CD4-positive, CD25-positive, alpha-beta regulatory T cell (primary cell): ENCODE results near the gene MAST4. TPM values are rescaled to one million over a fixed set of nuclear protein-coding genes. Genes with fewer than 3 reads are reported as not detected.
A peak's percentile ranks its signal among the peaks of the same experiment; 100 is the strongest.
"Not testable (repeated sequence)": the region's sequence is repeated elsewhere in the genome, so short reads cannot be mapped to it uniquely, and the experiment has no call there.

ENCODE experiments used
- ATAC-seq, 2 donors: fragments of 150-1000 bp; cut with Tn5 transposase; one replicate each; pipeline ENCODE4 v1.10.0; 2021; ENCODE audit warnings: low read depth in 2 of 2, moderate number of reproducible peaks in 2 of 2, moderate library complexity in 1 of 2
- DNase-seq, 3 donors: peaks; one replicate each; pipeline versions ENCODE4 v3.0.0 to v3.0.0-alpha.2; 2012 to 2022; ENCODE audit warnings: mixed read lengths in 1 of 3
- H3K27ac ChIP-seq: one replicate; pipeline ENCODE4 v1.7.0; 2013; ENCODE audit warnings: mild to moderate bottlenecking, low read length; ENCODE audit not compliant: insufficient read depth, poor library complexity, severe bottlenecking
- H3K27me3 ChIP-seq: one replicate; pipeline ENCODE4 v1.7.0; 2013; ENCODE audit warnings: low read length; ENCODE audit not compliant: control insufficient read depth, insufficient read depth
- H3K36me3 ChIP-seq: one replicate; pipeline ENCODE4 v1.7.0; 2013; ENCODE audit warnings: mild to moderate bottlenecking, low read length, moderate library complexity; ENCODE audit not compliant: control insufficient read depth, insufficient read depth
- H3K4me1 ChIP-seq: 2 replicates; pipeline ENCODE4 v1.7.0; 2013; ENCODE audit warnings: mild to moderate bottlenecking, low read length; ENCODE audit not compliant: insufficient read depth, control insufficient read depth, poor library complexity, severe bottlenecking
- H3K4me3 ChIP-seq: one replicate; pipeline ENCODE4 v1.7.0; 2013; ENCODE audit warnings: low read depth, mild to moderate bottlenecking, low read length, moderate library complexity
- H3K9me3 ChIP-seq, 2 experiments: 1 replicate in 1 of 2; 2 replicates in 1 of 2; pipeline ENCODE4 v1.7.0; 2013; ENCODE audit warnings: low read length in 2 of 2, mild to moderate bottlenecking in 1 of 2, moderate library complexity in 1 of 2; ENCODE audit not compliant: control insufficient read depth in 2 of 2
- H3K27ac Mint-ChIP-seq, 3 donors: one replicate each; pipeline ENCODE4 v1.8.0; 2020 to 2022; ENCODE audit warnings: mild to moderate bottlenecking in 3 of 3, mixed read lengths in 3 of 3, moderate library complexity in 2 of 3
- H3K27me3 Mint-ChIP-seq: one replicate; pipeline ENCODE4 v1.8.0; 2022; ENCODE audit warnings: mild to moderate bottlenecking, mixed read lengths
- H3K36me3 Mint-ChIP-seq: one replicate; pipeline ENCODE4 v1.8.0; 2020; ENCODE audit warnings: mixed read lengths
- H3K4me1 Mint-ChIP-seq, 4 donors: one replicate each; pipeline ENCODE4 v1.8.0; 2020 to 2022; ENCODE audit warnings: mixed read lengths in 4 of 4, mild to moderate bottlenecking in 1 of 4
- H3K4me3 Mint-ChIP-seq, 4 donors: one replicate each; pipeline ENCODE4 v1.8.0; 2020 to 2022; ENCODE audit warnings: mild to moderate bottlenecking in 4 of 4, mixed read lengths in 4 of 4, moderate library complexity in 3 of 4
- H3K9me3 Mint-ChIP-seq, 7 donors: one replicate each; pipeline ENCODE4 v1.8.0; 2020 to 2022; ENCODE audit warnings: mixed read lengths in 7 of 7, mild to moderate bottlenecking in 3 of 7, moderate library complexity in 2 of 7
- polyA plus RNA-seq, 4 donors: library from polyadenylated mRNA; unstranded; fragments of 300-500 nt; fragmentation: Illumina TruSeq; gene quantifications; one replicate each; pipeline ENCODE4 v1.2.3, GENCODE V29; 2021
- total RNA-seq: library from RNA; stranded (reverse); gene quantifications from one replicate; pipeline ENCODE4 v1.2.3, GENCODE V29; 2022

The MAST4 gene
- total and polyA plus RNA-seq, 5 donors from 2014 or later, result 11.7 to 54.1 (median 12.7) TPM

- H3K27me3 Mint-ChIP-seq, result peaks cover 28% of the 10 kb centered on the region
- H3K4me3 ChIP-seq, ATAC-seq, H3K36me3 ChIP-seq, H3K27ac ChIP-seq, H3K9me3 ChIP-seq, DNase-seq, H3K4me1 Mint-ChIP-seq, H3K4me3 Mint-ChIP-seq, H3K27me3 ChIP-seq, H3K27ac Mint-ChIP-seq, H3K36me3 Mint-ChIP-seq, H3K9me3 Mint-ChIP-seq, H3K4me1 ChIP-seq: not testable (repeated sequence)
Observed at GRCh38 chr5:66752668-66753067, 156.5 kb downstream of the MAST4 start.

DNA sequence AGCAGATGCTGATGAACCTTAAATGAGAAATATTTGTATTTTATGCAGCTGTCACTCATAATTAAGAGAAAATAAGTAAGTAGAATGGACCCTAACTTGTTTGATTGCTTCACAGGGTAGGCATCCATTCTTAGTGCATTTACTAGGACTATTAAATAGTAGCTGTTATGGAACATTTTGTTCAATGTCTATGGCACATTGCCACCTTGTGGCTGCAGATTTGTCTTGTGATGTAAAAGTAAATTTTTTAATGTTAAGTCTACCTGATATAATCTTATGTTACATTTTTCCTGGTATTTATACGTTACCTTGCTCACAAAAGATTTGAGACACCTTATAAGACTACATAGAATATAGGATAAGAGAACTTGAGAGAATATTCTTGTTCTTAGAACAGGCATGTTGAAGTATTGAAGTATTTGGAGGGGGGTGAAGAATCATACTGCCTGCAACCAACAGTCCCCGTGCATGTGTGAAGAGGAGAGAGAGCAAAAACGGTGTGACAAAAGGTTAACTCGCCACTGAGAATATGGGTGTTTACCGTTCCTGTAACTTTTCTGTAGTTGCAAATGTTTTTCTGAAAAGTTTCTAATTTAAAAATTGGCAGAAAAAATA lies 161.1 kb downstream of the MAST4 start:
- H3K9me3 ChIP-seq, result no peaks in the 10 kb centered on the region

DNA sequence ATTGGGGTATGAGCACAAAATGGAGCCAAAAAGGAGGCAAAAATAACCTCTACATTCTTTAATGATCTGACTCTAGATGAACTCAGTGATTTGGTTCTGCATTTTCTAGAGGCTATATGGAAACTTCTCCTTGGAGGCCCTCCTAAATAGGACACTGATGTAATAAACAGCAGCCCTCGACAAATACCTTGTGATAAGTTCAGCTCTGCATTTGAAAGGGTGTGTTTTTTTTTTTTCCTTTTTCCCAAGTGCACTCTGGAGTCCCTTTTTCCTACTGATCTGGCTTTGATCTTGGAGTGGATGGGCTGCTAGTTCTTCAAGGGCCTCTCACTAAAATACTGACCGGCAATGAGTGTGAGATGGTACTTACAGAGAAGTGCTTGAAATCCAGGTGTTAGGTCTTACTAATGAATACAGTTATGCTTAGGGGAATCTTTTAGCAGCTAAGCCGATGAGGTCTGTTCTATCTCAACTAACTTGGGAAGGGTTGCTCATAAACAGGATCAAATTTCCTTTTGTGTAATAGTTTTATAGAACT lies 161.7 kb downstream of the MAST4 start:
- Mint-ChIP-seq H3K27ac (no peak overlapping the region), H3K9me3 (no peaks in the 10 kb centered on the region), H3K4me1 (no peaks in the 10 kb centered on the region), H3K27me3 (peaks cover 21% of the 10 kb centered on the region), H3K36me3 (no peaks in the 10 kb centered on the region), H3K4me3 (no peak overlapping the region)
- no peaks in the 10 kb centered on the region for H3K36me3 ChIP-seq
- H3K27me3 ChIP-seq, result peaks cover 12% of the 10 kb centered on the region
- H3K4me1 ChIP-seq, result no peaks in the 10 kb centered on the region
- no peaks in the 10 kb centered on the region for H3K9me3 ChIP-seq
- ATAC-seq (no peak), DNase-seq (no peak)
- H3K27ac ChIP-seq, result no peak overlapping the region
- no peak overlapping the region for H3K4me3 ChIP-seq

More for the DNA sequence above, 161.1 kb downstream of the MAST4 start:
- Mint-ChIP-seq H3K36me3 (no peaks in the 10 kb centered on the region), H3K27me3 (peaks cover 21% of the 10 kb centered on the region), H3K4me1 (no peaks in the 10 kb centered on the region), H3K9me3 (no peaks in the 10 kb centered on the region), H3K4me3 (no peak overlapping the region), H3K27ac (no peak overlapping the region)
- H3K4me1 ChIP-seq, result no peaks in the 10 kb centered on the region
- peaks cover 11% of the 10 kb centered on the region for H3K27me3 ChIP-seq
- peak in 2 of 3 donors; percentile 13 to 47 for DNase-seq
- no peak overlapping the region for H3K4me3 ChIP-seq
- no peaks in the 10 kb centered on the region for H3K36me3 ChIP-seq
- H3K27ac ChIP-seq, result no peak overlapping the region
- ATAC-seq, result no peak

- no peak for DNase-seq
- no peak overlapping the region for H3K27ac ChIP-seq
- Mint-ChIP-seq H3K9me3 (no peaks in the 10 kb centered on the region), H3K4me1 (no peaks in the 10 kb centered on the region), H3K36me3 (no peaks in the 10 kb centered on the region), H3K4me3 (no peak overlapping the region), H3K27ac (no peak overlapping the region), H3K27me3 (peaks cover 7% of the 10 kb centered on the region)
- H3K27me3 ChIP-seq, result peaks cover 11% of the 10 kb centered on the region
- ATAC-seq, result no peak
- no peaks in the 10 kb centered on the region for H3K36me3 ChIP-seq
- no peaks in the 10 kb centered on the region for H3K4me1 ChIP-seq
- no peaks in the 10 kb centered on the region for H3K9me3 ChIP-seq
- H3K4me3 ChIP-seq, result no peak overlapping the region
Observed at GRCh38 chr5:66769030-66769733, 173.0 kb downstream of the MAST4 start.

GRCh38 chr5:66769839-66770617 lies 173.8 kb downstream of the MAST4 start:
- no peak overlapping the region for H3K27ac Mint-ChIP-seq
- ATAC-seq (no peak), DNase-seq (no peak)
- H3K4me3 Mint-ChIP-seq, result no peak overlapping the region
- H3K27ac ChIP-seq, result no peak overlapping the region
- H3K4me3 ChIP-seq, result no peak overlapping the region
- H3K4me1 ChIP-seq, result no peaks in the 10 kb centered on the region
- H3K27me3 Mint-ChIP-seq, result peaks cover 7% of the 10 kb centered on the region
- H3K9me3 ChIP-seq, result no peaks in the 10 kb centered on the region
- peaks cover 7% of the 10 kb centered on the region for H3K27me3 ChIP-seq
- no peaks in the 10 kb centered on the region for H3K36me3 Mint-ChIP-seq
- no peaks in the 10 kb centered on the region for H3K9me3 Mint-ChIP-seq
- H3K4me1 Mint-ChIP-seq, result no peaks in the 10 kb centered on the region
- H3K36me3 ChIP-seq, result no peaks in the 10 kb centered on the region

- H3K27me3 ChIP-seq, result peaks cover 5% of the 10 kb centered on the region
- Mint-ChIP-seq H3K36me3 (no peaks in the 10 kb centered on the region), H3K4me1 (no peaks in the 10 kb centered on the region), H3K4me3 (no peak overlapping the region), H3K27me3 (peaks cover 22% of the 10 kb centered on the region), H3K9me3 (no peaks in the 10 kb centered on the region), H3K27ac (no peak overlapping the region)
- no peak for DNase-seq
- H3K9me3 ChIP-seq, result no peaks in the 10 kb centered on the region
- no peak overlapping the region for H3K27ac ChIP-seq
- no peak for ATAC-seq
- H3K4me1 ChIP-seq, result no peaks in the 10 kb centered on the region
- H3K4me3 ChIP-seq, result no peak overlapping the region
- no peaks in the 10 kb centered on the region for H3K36me3 ChIP-seq
Observed at GRCh38 chr5:66777868-66778267, 181.7 kb downstream of the MAST4 start.

GRCh38 chr5:66779528-66779927 lies 183.3 kb downstream of the MAST4 start:
- Histone ChIP-seq H3K4me3 (no peak overlapping the region), H3K27me3 (peaks cover 7% of the 10 kb centered on the region), H3K27ac (no peak overlapping the region), H3K9me3 (no peaks in the 10 kb centered on the region), H3K36me3 (no peaks in the 10 kb centered on the region), H3K4me1 (no peaks in the 10 kb centered on the region)
- peaks cover 0 to 2% (median 0%) of the 10 kb centered on the region in 7 donors for H3K9me3 Mint-ChIP-seq
- no peaks in the 10 kb centered on the region for H3K36me3 Mint-ChIP-seq
- no peaks in the 10 kb centered on the region for H3K4me1 Mint-ChIP-seq
- no peak overlapping the region for H3K4me3 Mint-ChIP-seq
- H3K27me3 Mint-ChIP-seq, result peaks cover 22% of the 10 kb centered on the region
- H3K27ac Mint-ChIP-seq, result no peak overlapping the region
- DNase-seq (no peak), ATAC-seq (no peak)
